HG03064 (cell line): ENCODE results near the gene TTC17.
"Not testable (repeated sequence)": the region's sequence is repeated elsewhere in the genome, so short reads cannot be mapped to it uniquely, and the experiment has no call there.

Source experiments
- ATAC-seq: cut with Tn5 transposase; IDR thresholded peaks from one replicate; pipeline ENCODE4 v1.9.1; 2021; ENCODE audit warnings: low read depth; ENCODE audit not compliant: unreplicated experiment

TTC17 gene

DNA sequence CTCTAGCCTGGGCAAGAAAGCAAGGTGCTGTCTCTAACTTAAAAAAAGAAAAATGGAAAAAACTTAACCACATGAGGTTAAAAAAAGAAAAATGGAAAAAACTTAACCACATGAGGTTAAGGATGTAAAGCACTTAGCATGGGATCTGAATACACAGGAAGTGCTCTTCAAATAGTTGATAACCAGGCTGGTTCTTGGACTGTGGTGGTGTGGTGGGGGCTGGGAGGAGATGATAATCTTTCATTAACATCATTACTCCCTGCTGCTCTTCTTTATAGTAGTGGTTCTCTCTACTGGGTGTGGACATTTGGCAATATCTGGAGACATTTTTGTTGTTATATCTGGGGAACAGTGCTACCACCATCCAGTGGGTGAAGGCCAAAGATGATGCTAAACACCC, 88.4 kb downstream of the TTC17 start:
- no peak for ATAC-seq

- no peak for ATAC-seq
Measured at GRCh38 chr11:43458486-43458885, 99.8 kb downstream of the TTC17 start.

DNA sequence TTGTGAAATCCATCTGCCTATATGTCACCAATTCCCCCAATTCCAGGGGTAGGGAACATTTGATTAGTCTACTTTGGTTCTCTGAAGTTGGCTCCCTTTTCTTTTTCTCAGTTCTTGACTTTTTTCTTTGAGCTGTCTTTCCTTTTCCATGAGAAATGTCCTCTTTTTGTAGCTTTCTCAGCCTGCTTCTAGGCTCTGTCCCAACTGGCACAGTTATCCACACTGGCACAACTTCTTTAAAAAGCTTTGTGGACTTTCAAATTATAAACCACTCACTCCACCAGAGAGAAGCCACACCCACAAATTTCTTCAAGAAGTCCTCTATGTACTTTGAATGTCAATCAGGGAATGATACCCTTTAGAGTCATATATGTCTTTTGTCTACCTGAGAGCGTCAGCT, 100.5 kb downstream of the TTC17 start:
- ATAC-seq: no peak

GRCh38 chr11:43462359-43462758, 103.6 kb downstream of the TTC17 start:
- ATAC-seq: no peak

- ATAC-seq: no peak
Measured at GRCh38 chr11:43467958-43468357, 109.2 kb downstream of the TTC17 start.

GRCh38 chr11:43477491-43477890, 118.8 kb downstream of the TTC17 start:
- ATAC-seq: not testable (repeated sequence)

DNA sequence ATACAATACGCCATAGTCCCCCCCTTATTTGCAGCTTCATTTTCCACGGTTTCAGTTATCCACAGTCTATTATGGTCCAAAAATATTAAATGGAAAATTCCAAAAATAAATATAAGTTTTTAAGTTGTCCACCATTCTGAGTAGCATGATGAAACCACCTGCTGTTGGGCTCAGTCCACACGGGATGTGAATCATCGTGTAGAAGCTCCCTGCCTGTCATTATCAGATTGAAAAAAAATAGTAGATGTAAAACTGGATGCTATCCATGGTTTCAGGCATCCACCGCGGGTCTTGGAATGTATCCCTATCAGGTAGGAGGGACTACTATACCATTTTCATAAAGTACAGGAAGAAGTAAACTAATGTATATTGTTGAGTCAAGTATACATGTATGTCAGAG, 127.4 kb downstream of the TTC17 start:
- ATAC-seq: no peak

DNA sequence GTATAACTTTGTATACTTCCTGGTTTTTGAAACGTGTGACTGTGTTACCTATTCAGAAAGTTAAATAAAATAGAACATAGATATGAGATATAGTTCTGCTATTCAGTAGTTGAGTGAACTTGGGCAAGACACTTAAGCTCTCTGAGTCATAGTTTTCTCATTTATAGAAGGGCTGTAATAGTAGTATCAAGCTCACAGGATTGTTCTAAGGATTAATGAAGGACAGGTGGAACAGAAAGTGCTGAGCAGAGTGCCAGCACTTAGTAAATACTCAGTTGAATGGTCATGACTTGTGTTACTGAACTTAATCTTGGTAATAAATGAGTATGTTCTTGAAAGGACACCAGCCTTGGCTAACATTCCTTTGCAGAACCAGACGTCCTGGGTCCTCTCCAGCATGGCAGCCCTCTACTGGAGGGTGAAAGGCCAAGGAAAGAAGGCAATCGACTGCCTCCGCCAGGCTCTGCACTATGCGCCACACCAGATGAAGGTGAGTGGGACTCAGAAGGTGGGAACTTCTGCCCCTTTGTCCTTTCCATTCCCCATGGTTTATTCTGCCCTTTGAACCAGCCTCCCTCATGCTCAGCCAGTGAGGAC, 131.2 kb downstream of the TTC17 start:
- ATAC-seq: no peak

DNA sequence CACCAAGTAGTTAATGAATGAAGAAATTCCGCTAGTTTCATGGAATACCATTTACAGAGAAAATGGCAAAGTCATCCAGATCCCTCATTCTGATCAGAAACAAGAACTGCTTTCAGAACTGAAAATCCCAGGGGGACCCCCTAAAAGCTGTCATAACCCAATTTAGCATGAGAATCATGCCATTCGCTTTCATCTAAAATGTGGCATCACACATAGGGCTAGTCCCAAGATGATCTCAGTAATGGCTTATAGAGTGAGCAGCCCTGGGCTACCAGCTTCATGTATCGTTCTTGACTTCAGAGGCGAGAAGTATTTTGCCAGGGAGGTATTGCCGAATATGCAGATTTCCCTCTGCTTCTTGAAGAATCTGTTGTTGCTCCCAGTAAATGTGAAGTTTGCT, 134.0 kb downstream of the TTC17 start:
- ATAC-seq: no peak

DNA sequence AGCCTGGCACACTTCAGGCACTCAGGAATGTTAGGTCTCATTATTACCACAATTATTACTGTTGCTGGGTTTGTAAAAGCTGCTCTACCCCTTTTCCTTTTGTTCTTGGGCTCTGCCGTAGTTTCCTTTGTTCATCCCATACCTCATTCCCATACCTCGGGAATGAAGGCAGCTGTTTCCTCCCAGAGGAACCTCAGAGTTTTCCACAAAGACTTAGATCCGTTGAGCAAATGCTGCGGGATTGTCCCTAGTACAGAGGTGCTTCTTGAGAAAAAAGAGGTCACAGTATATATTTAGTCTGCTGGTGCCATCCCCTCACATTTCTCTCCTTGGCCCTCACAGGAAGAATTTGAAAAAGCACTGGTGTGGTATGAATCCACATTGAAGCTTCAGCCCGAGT, 134.7 kb downstream of the TTC17 start:
- ATAC-seq: no peak

DNA sequence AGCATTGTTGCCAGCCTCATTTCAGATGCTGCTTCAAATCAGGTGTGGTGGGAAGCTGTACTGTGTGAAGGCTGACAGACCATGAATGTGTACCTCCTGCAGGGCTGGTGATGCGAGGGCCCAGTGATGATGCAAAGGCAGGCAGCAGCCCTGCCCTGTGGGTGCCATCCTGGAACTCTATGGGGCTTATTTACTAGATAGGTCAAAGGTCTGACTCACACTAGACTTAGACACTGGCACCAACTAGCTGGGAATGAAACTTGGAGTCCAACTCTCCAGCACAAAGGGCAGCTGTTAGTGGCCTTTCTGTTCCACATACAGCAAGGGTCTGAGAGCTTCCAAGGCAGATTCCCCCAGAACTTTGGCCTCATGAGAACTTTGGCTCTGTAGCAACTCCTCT, 138.4 kb downstream of the TTC17 start:
- no peak for ATAC-seq

- no peak for ATAC-seq
Measured at GRCh38 chr11:43498561-43498960, 139.8 kb downstream of the TTC17 start.

DNA sequence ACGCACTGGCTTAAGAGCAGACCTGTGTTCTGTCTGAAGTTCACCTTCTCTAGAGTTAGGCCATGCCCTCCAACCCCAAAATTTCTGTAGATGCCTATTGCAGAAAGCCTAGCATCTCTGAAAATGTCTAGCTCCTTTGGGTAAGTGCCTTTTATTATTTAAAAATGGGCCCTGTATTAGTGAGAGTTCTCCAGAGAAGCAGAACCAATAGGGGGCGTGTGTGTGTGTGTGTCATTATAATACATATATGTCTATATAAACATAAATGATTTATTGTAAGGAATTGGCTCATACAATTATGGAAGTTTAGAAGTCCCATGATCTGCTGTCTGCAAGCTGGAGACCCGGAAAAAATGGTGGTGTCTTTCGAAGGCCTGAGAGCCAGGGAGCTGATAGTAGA, 144.7 kb downstream of the TTC17 start:
- ATAC-seq: no peak

- no peak for ATAC-seq
Measured at GRCh38 chr11:43504316-43504950, 145.7 kb downstream of the TTC17 start.

DNA sequence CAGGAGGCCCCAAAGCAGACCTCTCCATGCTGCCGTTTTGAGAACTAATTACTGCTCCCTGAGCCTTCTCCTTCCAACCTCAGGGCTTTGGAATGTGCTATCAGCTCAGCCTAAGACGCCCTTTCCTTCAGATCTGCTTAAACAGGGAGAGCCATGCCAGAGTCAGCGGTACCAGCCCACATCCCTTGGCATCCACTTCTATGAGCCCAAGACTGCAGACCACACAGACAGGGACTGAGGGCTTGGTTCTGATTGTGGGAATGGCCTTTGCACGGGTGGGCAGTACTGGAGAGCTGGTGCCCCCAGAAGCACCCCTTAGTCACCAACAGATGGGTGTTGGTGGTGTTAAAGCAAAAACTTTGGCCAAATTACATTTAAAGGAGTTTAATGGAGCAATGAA, 146.5 kb downstream of the TTC17 start:
- ATAC-seq: no peak

DNA sequence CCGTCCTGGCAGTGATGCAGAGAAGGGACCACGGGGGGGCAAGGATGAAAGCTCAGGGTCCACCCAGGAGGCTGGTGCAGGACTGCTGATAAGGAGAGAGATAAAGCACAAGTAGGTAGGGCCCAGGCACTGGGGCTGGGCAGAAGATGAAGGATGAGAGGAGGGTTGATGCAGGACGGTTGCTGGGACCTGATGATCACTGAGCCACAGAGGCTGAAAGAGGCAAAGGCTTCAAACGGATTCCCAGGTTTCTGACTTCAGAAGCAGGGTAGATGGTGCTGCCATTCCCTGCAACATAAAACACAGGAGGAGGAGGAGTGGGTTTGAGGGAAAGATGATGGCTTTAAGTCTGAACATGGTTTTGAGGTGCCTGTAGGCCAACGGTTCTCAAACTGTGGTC, 148.5 kb downstream of the TTC17 start:
- ATAC-seq: no peak

DNA sequence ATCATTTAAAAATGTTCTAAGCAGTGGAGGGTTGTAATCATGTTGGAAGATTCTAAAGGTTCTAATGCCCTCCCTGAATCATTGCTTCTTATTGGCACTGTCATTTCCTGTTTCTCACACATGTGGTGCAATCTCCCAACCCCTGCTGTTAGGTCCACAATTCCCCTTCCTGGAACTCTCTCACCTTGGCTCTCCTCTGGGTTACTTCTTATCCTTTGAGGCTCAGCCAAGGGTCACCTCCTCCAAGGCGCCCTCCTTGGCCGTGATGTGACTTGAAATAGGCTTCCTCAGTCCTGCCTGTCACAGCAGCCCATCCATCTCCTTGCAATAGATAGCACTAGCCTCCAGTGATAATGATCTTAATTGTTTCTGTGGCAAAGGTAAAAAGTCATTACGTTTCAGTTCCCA, 149.8 kb downstream of the TTC17 start:
- no peak for ATAC-seq

DNA sequence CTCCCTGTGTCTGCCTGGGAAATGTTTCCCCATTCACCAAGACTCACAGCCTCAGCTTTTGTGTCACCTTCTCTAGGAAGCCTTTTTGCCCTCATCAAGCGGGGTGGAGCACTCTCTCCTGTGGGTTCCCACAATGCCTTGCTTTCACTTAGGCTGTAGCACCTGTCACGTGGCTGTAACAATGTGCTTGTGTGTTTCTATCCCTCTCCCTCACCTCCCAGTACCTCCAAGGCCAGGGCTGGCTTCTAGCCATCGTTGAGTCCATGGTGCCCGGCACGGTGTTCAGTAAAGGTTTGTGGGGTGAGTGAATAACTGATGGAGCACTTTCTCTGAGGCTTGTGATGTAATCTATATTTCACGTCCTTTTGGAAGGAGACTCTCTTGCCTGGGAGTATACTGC, 153.2 kb downstream of the TTC17 start:
- no peak for ATAC-seq

DNA sequence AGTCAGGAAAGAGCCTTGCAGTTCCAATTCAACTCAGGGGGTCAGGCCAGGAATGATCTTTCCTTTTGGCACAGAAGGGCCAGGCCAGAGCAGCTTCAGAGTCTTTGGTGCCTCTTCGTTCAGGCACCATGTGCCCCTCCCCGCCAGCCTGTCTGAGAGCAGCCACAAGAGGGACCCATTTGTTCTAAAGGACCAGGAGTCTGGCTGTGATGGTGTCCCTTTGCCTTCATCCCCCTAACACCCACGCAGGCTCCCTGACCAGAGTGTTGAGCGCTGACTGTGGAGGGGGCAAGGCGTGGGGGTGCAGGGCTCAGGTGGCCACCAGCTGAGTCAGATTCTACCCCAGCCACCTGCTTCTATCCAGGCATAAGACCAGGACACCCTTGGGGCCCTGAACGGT, 156.4 kb downstream of the TTC17 start:
- no peak for ATAC-seq

DNA sequence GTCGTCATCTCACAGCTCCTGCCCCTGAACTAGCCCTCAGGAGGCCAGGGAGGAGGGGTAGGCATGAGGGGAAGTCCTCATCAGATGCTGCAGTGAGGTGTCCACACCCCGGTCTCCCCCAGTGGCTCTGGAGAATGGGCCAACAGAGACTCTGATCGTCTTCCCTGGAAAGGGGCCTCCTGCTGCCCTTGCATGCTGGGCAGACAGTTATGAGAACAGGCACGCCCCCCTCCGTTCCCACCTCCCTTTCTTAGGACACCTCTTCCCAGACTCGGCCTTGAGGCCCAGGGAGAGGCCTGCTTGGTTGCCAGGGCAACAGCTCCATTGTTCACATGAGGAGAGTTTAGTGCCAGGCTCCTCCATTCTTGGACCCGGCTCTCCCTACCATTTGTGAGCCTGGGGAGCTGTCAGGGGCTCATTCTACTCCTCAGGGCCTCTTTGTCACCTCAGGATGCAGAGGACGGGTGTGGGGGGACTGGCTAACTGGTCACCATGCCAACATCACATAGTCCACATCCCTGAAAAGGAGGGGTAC, 157.7 kb downstream of the TTC17 start:
- ATAC-seq: no peak

DNA sequence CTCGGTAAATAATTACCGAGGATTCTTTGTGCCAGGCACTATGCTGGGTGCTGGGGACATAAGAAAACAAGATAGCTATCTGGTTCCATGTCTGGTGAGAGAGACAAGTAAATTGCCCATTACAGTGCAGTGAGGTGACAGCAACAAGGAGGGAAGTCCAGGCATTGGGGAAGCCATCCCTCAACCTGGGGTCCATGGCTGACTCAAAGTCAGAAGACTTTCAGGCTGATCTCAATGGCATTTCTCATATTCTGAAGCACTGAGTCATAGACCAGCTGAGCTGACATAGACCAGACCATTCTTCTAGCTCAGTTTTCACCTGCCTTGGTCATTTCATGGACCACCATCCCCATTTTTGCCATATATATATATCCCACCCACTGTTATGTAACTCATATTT, 158.8 kb downstream of the TTC17 start:
- no peak for ATAC-seq

- no peak for ATAC-seq
Measured at GRCh38 chr11:43518408-43519160, 159.9 kb downstream of the TTC17 start.
